Thyroid gland (tissue), 4 donors: Measurements from ENCODE around the gene SNAPC1. TPM values are rescaled to one million over a fixed set of nuclear protein-coding genes. Genes with fewer than 3 reads are reported as not detected.

Experiments used
- DNase-seq, 2 donors: peaks; one replicate each; pipeline ENCODE4 v3.0.0-alpha.2; 2019
- H3K27ac ChIP-seq, 3 donors: fragments of 200-600 bp; sonication (generic); 1 replicate in 2 of 3; 2 replicates in 1 of 3; pipeline ENCODE4 v1.5.1; 2016 to 2019; ENCODE audit warnings: mild to moderate bottlenecking in 1 of 3, moderate library complexity in 1 of 3
- H3K27me3 ChIP-seq: fragments of 200-600 bp; sonication (generic); one replicate; pipeline ENCODE4 v1.5.1; 2019
- H3K36me3 ChIP-seq, 2 donors: fragments of 200-600 bp; sonication (generic); one replicate each; pipeline ENCODE4 v1.5.1; 2016 to 2019
- H3K4me1 ChIP-seq, 2 donors: fragments of 200-600 bp; sonication (generic); one replicate each; pipeline ENCODE4 v1.5.1; 2017 to 2019
- H3K4me3 ChIP-seq, 3 donors: fragments of 200-600 bp; sonication (generic); replicated peaks in 1 of 3; 1 replicate in 2 of 3; 2 replicates in 1 of 3; pipeline ENCODE4 v1.5.1; 2016; ENCODE audit warnings: mild to moderate bottlenecking in 1 of 3
- H3K9me3 ChIP-seq: fragments of 200-600 bp; sonication (generic); one replicate; pipeline ENCODE4 v1.5.1; 2017
- CTCF ChIP-seq, 6 experiments: fragments of 200-600 bp in 3 of 6; fragments of 450-650 bp in 3 of 6; sonication (generic) in 3 of 6; IDR thresholded peaks; one replicate each; pipeline ENCODE4 v1.5.1; 2016 to 2019; ENCODE audit warnings: antibody characterized with exemption in 6 of 6, mild to moderate bottlenecking in 2 of 6, inconsistent platforms in 1 of 6, moderate library complexity in 1 of 6
- POLR2A ChIP-seq, 2 donors: fragments of 450-650 bp; IDR thresholded peaks; one replicate each; pipeline ENCODE4 v1.6.1; 2017; ENCODE audit warnings: antibody characterized with exemption in 2 of 2, mild to moderate bottlenecking in 2 of 2, moderate library complexity in 1 of 2
- WGBS, 2 donors: methylation state at CpG; one replicate each; pipeline ENCODE4 v1.1.5; 2017; 5-methylcytosine and 5-hydroxymethylcytosine counted together
- intact Hi-C: fragments of 100-400 bp; cut with DNase I; formaldehyde crosslinking; loops from one replicate; pipeline ENCODE4 v1.15.1; 2023
- total RNA-seq, 4 donors: library from RNA; depleted of rRNA; stranded (reverse); fragments of >200 nt; gene quantifications; one replicate each; pipeline ENCODE4 v1.2.3, GENCODE V29; 2016

Gene SNAPC1
- total RNA-seq, 4 donors from 2014 or later, result 4.8 to 8.9 (median 6.8) TPM

DNA sequence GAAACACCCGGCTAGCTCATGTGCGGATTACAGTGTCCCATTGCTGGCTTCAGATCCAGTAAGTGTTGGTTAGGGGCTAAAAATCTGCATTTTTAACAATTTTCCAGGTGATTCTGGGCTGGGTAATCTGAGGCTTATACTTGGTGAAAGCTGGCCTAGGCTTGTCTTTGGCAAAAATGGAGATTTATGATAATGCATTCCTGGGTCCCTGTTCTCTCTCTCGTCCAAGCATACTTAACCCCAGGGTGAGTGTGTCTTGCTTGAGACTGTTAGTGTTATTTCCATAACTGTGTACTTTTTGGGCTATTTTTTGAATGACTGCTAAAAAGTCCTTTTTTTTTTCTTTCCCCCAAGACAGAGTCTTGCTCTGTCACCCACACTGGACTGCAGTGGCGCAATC lies 43.2 kb downstream of the SNAPC1 start:
- Histone ChIP-seq H3K4me3 (no peak overlapping the region), H3K36me3 (no peaks in the 10 kb centered on the region), H3K27ac (no peak overlapping the region), H3K9me3 (no peaks in the 10 kb centered on the region), H3K4me1 (no peaks in the 10 kb centered on the region), H3K27me3 (no peaks in the 10 kb centered on the region)
- WGBS, 2 donors, result 97% methylated on average over 4 of the region's 4 CpGs
- DNase-seq, result no peak
- no peak for TF ChIP-seq CTCF (IDR thresholded peaks at IDR 0.05)
- intact Hi-C loops, result no loop called here

GRCh38 chr14:61811882-61812346 lies 49.7 kb downstream of the SNAPC1 start:
- 69% methylated on average over 15 of the region's 15 CpGs for WGBS, 2 donors
- no peaks in the 10 kb centered on the region for H3K36me3 ChIP-seq
- H3K4me1 ChIP-seq, result peaks cover 5 to 8% of the 10 kb centered on the region in 2 donors
- H3K27ac ChIP-seq, result no peak overlapping the region
- no peak overlapping the region for H3K4me3 ChIP-seq
- no peak for DNase-seq
- intact Hi-C loops, result no loop called here
- H3K9me3 ChIP-seq, result no peaks in the 10 kb centered on the region
- no peaks in the 10 kb centered on the region for H3K27me3 ChIP-seq
- TF ChIP-seq CTCF (IDR thresholded peaks at IDR 0.05) (no peak), POLR2A (IDR thresholded peaks at IDR 0.05) (no peak)

DNA sequence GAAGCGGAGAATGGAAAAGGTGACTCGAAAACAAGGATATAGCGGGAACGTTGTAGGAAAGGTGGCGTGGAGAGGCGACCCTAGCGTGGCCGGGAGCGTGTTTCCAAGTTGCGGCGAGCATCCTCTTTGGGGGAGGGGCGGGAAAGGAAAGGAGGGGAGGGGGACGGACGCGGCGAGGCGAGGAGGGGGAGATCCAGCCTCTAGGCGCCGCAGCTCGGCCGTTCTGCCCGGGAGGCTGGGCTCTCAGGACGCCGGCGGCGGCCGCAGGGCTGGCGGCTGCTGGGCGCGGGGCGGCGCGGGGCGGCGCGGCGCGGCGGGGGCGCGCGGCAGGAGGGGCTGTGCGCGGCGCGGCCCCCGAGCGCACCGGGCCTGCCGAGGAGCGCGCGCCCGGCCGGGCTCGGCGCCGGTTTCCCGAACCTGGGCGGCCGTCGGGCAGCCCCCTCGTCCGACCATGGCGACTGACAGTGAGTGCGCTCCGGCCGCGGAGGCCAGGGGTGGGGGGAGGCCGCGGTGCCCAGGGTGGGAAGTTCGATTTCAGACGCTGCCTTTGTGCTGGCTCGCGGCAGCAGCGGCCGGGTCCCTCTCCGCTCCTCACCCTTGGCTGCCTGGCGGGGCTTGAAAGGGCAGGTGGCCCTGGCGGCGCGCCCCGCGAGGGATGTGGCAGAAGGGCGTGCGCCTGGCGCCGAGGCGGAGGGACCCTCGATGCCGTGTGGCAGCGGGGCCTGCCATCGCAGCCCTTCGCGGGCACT lies 50.3 kb downstream of the SNAPC1 start, which contains the start of gene SYT16:
Gene SYT16, plus strand, starts transcription at position 357 of the 749 bp plus-strand sequence.
- WGBS, 2 donors, result 12 to 15% methylated on average over 18 to 21 of the region's 95 CpGs

DNA sequence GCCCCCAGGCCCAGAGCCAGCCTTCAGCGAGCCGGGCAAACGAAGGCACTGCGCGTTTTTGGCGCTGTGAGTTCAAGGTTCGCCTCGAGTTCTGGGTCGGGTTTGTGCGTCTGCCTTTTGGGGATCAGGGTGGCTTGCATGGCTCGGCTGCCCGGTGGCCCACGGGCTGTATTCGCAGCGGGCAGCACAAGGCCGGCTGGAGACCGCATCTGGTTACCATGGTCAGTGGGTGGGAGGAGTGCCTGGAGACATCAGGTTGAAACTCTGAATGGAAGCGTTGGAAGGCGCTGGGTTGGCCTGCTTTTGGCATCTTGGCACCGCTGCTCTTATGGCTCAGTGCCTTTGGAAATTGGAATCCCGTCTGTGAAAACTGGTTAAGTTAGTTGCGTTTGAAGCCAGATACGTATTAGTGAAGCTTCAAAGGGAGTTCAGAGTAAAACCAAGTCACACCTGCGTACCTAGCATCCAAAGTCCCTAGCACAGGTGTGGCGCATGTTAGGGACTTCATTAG lies 50.9 kb downstream of the SNAPC1 start:
- H3K9me3 ChIP-seq, result no peaks in the 10 kb centered on the region

More for the DNA sequence above, 50.3 kb downstream of the SNAPC1 start, which contains the start of gene SYT16:
- intact Hi-C loops, result no loop called here
- no peaks in the 10 kb centered on the region for H3K36me3 ChIP-seq
- peak; percentile 28 to 35 for DNase-seq
- TF ChIP-seq POLR2A (IDR thresholded peaks at IDR 0.05) (no peak), CTCF (IDR thresholded peaks at IDR 0.05) (no peak)
- no peaks in the 10 kb centered on the region for H3K27me3 ChIP-seq
- H3K9me3 ChIP-seq, result no peaks in the 10 kb centered on the region
- no peak within 1 kb of the TSS for H3K27ac ChIP-seq
- H3K4me3 ChIP-seq, result peak within 1 kb of the TSS in 1 of 3 donors; percentile 41
- H3K4me1 ChIP-seq, result peaks cover 5 to 8% of the 10 kb centered on the region in 2 donors

More for the DNA sequence above, 50.9 kb downstream of the SNAPC1 start:
- H3K27me3 ChIP-seq, result no peaks in the 10 kb centered on the region
- no peak overlapping the region for H3K27ac ChIP-seq
- WGBS, 2 donors, result 22 to 54% methylated on average over 8 to 19 of the region's 25 CpGs
- no peak for TF ChIP-seq CTCF (IDR thresholded peaks at IDR 0.05)
- no peaks in the 10 kb centered on the region for H3K36me3 ChIP-seq
- peak overlapping the region in 1 of 3 donors; percentile 41 for H3K4me3 ChIP-seq
- DNase-seq, result peak; percentile 21 to 51
- H3K4me1 ChIP-seq, result peaks cover 5 to 8% of the 10 kb centered on the region in 2 donors
- intact Hi-C loops, result no loop called here
